Measurements from ENCODE around the gene ANXA11. TPM values are rescaled to one million over a fixed set of nuclear protein-coding genes. Genes with fewer than 3 reads are reported as not detected.

Gene ANXA11
- total and polyA plus RNA-seq, 2 experiments from 2014 or later: 42.3 to 70.0 TPM

DNA sequence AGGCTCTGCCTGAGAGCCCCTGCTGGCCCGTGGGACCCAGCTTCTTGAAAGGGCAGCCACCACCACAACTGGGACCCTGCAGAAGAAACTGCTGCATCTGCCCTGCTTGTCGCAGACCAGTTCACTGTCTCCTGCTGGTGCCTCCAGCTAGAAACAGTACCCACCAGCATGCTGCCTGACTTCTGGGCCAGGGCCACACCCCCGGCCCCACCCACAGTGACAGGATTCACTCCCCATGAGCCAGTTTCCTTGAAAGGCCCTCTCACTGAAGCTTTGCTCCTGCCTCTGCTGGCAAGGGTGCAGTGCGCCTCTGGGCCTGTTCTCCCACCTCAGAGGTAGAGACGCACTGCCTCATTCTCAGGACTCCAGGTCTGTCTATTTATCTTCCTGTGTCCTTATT is 32.4 kb downstream of the ANXA11 start:
- TF ChIP-seq, protein P1, sequence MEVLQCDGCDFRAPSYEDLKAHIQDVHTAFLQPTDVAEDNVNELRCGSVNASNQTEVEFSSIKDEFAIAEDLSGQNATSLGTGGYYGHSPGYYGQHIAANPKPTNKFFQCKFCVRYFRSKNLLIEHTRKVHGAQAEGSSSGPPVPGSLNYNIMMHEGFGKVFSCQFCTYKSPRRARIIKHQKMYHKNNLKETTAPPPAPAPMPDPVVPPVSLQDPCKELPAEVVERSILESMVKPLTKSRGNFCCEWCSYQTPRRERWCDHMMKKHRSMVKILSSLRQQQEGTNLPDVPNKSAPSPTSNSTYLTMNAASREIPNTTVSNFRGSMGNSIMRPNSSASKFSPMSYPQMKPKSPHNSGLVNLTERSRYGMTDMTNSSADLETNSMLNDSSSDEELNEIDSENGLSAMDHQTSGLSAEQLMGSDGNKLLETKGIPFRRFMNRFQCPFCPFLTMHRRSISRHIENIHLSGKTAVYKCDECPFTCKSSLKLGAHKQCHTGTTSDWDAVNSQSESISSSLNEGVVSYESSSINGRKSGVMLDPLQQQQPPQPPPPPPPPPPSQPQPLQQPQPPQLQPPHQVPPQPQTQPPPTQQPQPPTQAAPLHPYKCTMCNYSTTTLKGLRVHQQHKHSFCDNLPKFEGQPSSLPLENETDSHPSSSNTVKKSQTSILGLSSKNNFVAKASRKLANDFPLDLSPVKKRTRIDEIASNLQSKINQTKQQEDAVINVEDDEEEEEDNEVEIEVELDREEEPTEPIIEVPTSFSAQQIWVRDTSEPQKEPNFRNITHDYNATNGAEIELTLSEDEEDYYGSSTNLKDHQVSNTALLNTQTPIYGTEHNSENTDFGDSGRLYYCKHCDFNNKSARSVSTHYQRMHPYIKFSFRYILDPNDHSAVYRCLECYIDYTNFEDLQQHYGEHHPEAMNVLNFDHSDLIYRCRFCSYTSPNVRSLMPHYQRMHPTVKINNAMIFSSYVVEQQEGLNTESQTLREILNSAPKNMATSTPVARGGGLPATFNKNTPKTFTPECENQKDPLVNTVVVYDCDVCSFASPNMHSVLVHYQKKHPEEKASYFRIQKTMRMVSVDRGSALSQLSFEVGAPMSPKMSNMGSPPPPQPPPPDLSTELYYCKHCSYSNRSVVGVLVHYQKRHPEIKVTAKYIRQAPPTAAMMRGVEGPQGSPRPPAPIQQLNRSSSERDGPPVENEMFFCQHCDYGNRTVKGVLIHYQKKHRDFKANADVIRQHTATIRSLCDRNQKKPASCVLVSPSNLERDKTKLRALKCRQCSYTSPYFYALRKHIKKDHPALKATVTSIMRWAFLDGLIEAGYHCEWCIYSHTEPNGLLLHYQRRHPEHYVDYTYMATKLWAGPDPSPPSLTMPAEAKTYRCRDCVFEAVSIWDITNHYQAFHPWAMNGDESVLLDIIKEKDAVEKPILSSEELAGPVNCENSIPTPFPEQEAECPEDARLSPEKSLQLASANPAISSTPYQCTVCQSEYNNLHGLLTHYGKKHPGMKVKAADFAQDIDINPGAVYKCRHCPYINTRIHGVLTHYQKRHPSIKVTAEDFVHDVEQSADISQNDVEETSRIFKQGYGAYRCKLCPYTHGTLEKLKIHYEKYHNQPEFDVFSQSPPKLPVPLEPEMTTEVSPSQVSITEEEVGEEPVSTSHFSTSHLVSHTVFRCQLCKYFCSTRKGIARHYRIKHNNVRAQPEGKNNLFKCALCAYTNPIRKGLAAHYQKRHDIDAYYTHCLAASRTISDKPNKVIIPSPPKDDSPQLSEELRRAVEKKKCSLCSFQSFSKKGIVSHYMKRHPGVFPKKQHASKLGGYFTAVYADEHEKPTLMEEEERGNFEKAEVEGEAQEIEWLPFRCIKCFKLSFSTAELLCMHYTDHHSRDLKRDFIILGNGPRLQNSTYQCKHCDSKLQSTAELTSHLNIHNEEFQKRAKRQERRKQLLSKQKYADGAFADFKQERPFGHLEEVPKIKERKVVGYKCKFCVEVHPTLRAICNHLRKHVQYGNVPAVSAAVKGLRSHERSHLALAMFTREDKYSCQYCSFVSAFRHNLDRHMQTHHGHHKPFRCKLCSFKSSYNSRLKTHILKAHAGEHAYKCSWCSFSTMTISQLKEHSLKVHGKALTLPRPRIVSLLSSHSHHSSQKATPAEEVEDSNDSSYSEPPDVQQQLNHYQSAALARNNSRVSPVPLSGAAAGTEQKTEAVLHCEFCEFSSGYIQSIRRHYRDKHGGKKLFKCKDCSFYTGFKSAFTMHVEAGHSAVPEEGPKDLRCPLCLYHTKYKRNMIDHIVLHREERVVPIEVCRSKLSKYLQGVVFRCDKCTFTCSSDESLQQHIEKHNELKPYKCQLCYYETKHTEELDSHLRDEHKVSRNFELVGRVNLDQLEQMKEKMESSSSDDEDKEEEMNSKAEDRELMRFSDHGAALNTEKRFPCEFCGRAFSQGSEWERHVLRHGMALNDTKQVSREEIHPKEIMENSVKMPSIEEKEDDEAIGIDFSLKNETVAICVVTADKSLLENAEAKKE (CRISPR knock-in tag; IDR thresholded peaks at IDR 0.05): no peak
- no peak for TF ChIP-seq POLR2AphosphoS5 (IDR thresholded peaks at IDR 0.05; ENCODE audit: low read depth)
- TF ChIP-seq ZNF331 (CRISPR knock-in tag; IDR thresholded peaks at IDR 0.05; ENCODE audit: low read depth): no peak
- TF ChIP-seq, protein P2, sequence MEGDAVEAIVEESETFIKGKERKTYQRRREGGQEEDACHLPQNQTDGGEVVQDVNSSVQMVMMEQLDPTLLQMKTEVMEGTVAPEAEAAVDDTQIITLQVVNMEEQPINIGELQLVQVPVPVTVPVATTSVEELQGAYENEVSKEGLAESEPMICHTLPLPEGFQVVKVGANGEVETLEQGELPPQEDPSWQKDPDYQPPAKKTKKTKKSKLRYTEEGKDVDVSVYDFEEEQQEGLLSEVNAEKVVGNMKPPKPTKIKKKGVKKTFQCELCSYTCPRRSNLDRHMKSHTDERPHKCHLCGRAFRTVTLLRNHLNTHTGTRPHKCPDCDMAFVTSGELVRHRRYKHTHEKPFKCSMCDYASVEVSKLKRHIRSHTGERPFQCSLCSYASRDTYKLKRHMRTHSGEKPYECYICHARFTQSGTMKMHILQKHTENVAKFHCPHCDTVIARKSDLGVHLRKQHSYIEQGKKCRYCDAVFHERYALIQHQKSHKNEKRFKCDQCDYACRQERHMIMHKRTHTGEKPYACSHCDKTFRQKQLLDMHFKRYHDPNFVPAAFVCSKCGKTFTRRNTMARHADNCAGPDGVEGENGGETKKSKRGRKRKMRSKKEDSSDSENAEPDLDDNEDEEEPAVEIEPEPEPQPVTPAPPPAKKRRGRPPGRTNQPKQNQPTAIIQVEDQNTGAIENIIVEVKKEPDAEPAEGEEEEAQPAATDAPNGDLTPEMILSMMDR (conservative IDR thresholded peaks at IDR 0.05; ENCODE audit: low read depth in 2 of 2): no peak
- no peak for TF ChIP-seq ZNF114 (CRISPR knock-in tag; IDR thresholded peaks at IDR 0.05)
- TF ChIP-seq EZH2 (IDR thresholded peaks at IDR 0.05; ENCODE audit: low read depth, unreplicated experiment): no peak
- TF ChIP-seq, protein P3, sequence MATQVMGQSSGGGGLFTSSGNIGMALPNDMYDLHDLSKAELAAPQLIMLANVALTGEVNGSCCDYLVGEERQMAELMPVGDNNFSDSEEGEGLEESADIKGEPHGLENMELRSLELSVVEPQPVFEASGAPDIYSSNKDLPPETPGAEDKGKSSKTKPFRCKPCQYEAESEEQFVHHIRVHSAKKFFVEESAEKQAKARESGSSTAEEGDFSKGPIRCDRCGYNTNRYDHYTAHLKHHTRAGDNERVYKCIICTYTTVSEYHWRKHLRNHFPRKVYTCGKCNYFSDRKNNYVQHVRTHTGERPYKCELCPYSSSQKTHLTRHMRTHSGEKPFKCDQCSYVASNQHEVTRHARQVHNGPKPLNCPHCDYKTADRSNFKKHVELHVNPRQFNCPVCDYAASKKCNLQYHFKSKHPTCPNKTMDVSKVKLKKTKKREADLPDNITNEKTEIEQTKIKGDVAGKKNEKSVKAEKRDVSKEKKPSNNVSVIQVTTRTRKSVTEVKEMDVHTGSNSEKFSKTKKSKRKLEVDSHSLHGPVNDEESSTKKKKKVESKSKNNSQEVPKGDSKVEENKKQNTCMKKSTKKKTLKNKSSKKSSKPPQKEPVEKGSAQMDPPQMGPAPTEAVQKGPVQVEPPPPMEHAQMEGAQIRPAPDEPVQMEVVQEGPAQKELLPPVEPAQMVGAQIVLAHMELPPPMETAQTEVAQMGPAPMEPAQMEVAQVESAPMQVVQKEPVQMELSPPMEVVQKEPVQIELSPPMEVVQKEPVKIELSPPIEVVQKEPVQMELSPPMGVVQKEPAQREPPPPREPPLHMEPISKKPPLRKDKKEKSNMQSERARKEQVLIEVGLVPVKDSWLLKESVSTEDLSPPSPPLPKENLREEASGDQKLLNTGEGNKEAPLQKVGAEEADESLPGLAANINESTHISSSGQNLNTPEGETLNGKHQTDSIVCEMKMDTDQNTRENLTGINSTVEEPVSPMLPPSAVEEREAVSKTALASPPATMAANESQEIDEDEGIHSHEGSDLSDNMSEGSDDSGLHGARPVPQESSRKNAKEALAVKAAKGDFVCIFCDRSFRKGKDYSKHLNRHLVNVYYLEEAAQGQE (IDR thresholded peaks at IDR 0.05; ENCODE audit: unreplicated experiment): no peak
- TF ChIP-seq ETS1 (IDR thresholded peaks at IDR 0.05): no peak
- no peak for TF ChIP-seq STAT1 (IDR thresholded peaks at IDR 0.05; ENCODE audit: unreplicated experiment)
- no peak for TF ChIP-seq EZH2phosphoT487 (IDR thresholded peaks at IDR 0.05; ENCODE audit: unreplicated experiment)
- TF ChIP-seq CREB1 (CRISPR knock-in tag; IDR thresholded peaks at IDR 0.05; ENCODE audit: low read depth): no peak
- no peak for TF ChIP-seq NANOG (IDR thresholded peaks at IDR 0.05; ENCODE audit: borderline replicate concordance)
- no peaks in the 10 kb centered on the region for H3F3A ChIP-seq (replicated peaks; ENCODE audit: low read depth)
- H3K4me1 ChIP-seq (ENCODE audit: insufficient read depth): peaks cover 8% of the 10 kb centered on the region; the same call in 1 of the 2 replicates
- H3K4me2 ChIP-seq: no peak overlapping the region
- H3K27me3 ChIP-seq (ENCODE audit: insufficient read depth): no peaks in the 10 kb centered on the region
- H4K20me1 ChIP-seq (replicated peaks; ENCODE audit: insufficient read depth): peaks cover 2% of the 10 kb centered on the region
- H3K9me2 ChIP-seq (ENCODE audit: insufficient read depth): no peaks in the 10 kb centered on the region
- ATAC-seq (peak; percentile 35), DNase-seq (ENCODE audit: low spot score) (no peak)
- Mint-ChIP-seq H3K36me3 (ENCODE audit: low read depth) (no peaks in the 10 kb centered on the region), H3K27me3 (ENCODE audit: insufficient read depth, low read depth, poor library complexity) (peaks cover 5% of the 10 kb centered on the region), H3K4me3 (no peak overlapping the region), H3K27ac (no peak overlapping the region), H3K4me1 (peaks cover 27% of the 10 kb centered on the region), H3K9me3 (no peaks in the 10 kb centered on the region)
- H3K36me3 ChIP-seq (ENCODE audit: insufficient read depth): no peaks in the 10 kb centered on the region
- H3K27ac ChIP-seq (ENCODE audit: low read depth): no peak overlapping the region
- no peaks in the 10 kb centered on the region for H3K79me2 ChIP-seq (replicated peaks; ENCODE audit: insufficient read depth)
- H2AFZ ChIP-seq: no peak overlapping the region
- no peak overlapping the region for H3K4me3 ChIP-seq

Measured in GM23338 (cell line).